HG03045 (cell line): ENCODE measurements around the gene INIP.

Source experiments
- ATAC-seq: cut with Tn5 transposase; IDR thresholded peaks from one replicate; pipeline ENCODE4 v1.9.1; 2021; ENCODE audit warnings: mild to moderate bottlenecking, moderate library complexity; ENCODE audit not compliant: unreplicated experiment

The INIP gene, protein sequence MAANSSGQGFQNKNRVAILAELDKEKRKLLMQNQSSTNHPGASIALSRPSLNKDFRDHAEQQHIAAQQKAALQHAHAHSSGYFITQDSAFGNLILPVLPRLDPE

GRCh38 chr9:112717661-112718331 lies at the start of gene INIP:
INIP (minus strand) TSS chr9:112718117; CDS start chr9:112716485, 1,632 bp downstream.
- peak; percentile 97 for ATAC-seq

GRCh38 chr9:112765281-112765680 lies 47.4 kb upstream of the INIP start:
- no peak for ATAC-seq

DNA sequence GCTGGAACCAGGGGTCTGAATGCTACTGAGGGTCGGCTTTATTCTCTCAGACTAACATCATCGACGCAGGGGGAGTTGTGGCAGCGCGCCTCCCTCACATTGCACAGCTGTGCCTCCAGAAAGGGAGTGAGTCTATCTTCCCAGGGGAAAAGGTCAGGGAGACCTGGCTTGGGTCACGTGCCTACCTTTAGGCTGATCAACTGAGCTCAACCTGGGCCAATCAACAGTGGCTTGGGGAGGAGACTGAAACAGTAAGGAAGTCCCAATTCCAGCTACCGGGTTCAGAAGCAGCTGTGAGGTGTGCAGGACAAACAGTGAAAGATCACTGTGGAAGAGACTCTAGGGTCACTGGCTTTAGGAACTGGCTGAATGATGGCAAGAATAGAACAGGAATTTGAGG lies 46.9 kb upstream of the INIP start:
- no peak for ATAC-seq

- no peak for ATAC-seq
Measured at GRCh38 chr9:112764344-112764743, 46.4 kb upstream of the INIP start.

GRCh38 chr9:112762726-112763518 lies 45.0 kb upstream of the INIP start:
- no peak for ATAC-seq

DNA sequence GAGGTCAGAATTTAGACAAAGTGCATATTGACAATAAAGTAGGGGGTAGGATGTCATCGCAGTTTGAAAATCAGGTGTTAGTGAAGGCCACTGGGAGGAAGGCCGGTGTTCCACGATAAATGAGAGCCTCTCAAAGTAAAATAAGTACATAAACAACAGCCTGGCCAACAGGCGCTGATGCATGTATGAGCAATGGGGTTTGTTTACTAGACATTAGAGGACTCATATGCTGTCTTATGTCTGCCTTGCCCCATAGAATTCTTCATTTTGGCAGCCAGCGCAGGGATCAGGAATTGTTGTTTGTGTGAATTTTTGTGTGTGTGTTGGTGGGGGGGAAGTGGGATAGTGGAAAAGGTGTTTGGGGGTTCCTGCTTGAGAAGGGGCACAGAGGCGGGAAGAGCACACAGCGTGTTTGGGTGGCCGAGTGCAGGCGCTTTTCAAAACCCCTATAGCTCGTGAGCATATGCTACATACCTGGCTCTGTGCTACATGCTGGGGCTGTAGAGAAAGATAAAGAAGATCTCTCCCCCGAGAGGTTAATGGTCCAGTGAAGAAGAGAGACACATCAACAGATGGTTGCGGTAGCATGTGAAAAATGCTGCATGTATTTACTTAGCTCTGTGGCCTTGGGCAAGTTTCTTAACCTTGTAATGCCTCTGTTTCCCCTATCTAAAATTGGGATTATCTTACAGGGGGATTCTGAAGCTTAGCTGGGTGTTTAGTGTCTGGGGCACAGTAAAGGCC lies 44.2 kb upstream of the INIP start:
- ATAC-seq = no peak

GRCh38 chr9:112760821-112761220 lies 42.9 kb upstream of the INIP start:
- ATAC-seq = no peak

DNA sequence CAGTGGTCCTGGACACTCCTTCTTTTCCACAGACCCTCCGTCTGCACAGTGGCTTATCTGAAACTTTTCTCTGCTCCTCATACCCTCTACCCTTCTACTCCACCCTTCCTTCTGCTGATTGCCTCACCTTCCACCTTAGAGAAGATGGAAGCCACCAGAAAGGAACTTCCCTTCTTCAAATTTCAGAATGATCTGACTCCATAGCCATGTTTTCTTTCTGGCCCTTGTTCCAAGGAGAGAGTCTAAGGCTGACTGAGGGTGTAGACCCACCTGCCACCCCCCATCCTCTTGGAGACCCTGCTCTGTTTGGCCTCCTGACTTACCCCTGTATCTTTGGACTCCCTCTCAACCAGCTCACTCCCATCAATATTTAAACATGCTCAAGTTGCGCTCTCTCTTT lies 40.0 kb upstream of the INIP start:
- no peak for ATAC-seq

GRCh38 chr9:112757282-112757883 lies 39.5 kb upstream of the INIP start:
- ATAC-seq = no peak

- ATAC-seq = no peak
Measured at GRCh38 chr9:112755675-112756074, 37.8 kb upstream of the INIP start.

- no peak for ATAC-seq
Measured at GRCh38 chr9:112755016-112755427, 37.1 kb upstream of the INIP start.

DNA sequence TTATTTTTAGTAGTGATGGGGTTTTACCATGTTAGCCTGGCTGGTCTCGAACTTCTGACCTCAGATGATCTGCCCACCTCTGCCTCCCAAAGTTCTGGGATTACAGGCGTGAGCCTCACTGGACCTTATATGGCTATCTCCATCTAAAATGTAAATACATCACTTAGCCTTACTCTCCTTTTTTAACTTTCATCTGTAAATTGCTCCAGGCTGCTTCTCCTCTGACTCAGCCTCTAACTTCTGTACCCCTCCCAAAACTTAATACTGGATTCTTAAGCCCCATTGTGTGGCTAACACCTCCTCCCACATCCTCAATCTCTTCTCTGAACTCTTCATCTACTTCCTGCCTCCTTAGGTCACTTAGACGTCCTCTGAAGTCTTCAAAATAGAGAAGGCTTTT lies 36.7 kb upstream of the INIP start:
- ATAC-seq = no peak

GRCh38 chr9:112753725-112754124 lies 35.8 kb upstream of the INIP start:
- no peak for ATAC-seq

GRCh38 chr9:112752334-112753125 lies 34.6 kb upstream of the INIP start:
- no peak for ATAC-seq

DNA sequence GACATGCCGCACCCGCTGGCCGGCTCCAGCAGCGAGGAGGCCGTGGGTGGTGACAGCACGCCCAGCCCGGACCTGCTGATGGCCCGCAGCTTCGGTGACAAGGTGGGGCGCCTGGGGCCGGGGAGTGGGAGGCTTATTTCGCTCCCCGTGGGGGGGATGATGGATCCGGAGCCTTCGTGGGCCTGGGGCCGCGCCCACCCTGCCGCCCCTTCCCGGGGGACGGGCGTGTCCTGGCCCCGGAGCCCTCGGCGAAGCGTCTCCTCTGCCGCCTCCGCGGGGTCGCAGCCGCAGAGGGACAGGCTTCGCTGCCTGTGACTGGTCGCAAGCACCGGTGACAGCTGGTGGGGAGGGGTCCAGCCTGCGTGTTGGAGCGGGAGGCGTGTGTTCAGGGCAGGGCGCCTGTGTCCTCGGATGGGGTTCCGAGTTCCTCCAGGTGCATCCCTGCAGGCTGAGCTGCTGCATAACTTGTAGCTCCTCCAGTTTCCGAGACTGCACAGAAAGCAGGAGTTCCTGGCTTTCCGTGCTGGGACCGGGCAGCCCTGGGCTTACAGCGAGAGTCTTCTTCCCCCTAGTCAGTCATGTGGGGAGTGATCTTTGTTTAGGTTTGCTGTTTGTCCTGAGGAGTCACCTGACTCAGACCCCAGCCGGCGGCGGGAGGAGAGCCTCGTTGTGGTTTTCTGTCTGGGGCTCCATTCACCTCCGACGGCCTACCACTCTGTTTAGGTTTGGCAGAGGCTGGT lies 33.3 kb upstream of the INIP start:
- ATAC-seq = peak; percentile 30

GRCh38 chr9:112750764-112751055 lies 32.8 kb upstream of the INIP start:
- peak; percentile 40 for ATAC-seq

DNA sequence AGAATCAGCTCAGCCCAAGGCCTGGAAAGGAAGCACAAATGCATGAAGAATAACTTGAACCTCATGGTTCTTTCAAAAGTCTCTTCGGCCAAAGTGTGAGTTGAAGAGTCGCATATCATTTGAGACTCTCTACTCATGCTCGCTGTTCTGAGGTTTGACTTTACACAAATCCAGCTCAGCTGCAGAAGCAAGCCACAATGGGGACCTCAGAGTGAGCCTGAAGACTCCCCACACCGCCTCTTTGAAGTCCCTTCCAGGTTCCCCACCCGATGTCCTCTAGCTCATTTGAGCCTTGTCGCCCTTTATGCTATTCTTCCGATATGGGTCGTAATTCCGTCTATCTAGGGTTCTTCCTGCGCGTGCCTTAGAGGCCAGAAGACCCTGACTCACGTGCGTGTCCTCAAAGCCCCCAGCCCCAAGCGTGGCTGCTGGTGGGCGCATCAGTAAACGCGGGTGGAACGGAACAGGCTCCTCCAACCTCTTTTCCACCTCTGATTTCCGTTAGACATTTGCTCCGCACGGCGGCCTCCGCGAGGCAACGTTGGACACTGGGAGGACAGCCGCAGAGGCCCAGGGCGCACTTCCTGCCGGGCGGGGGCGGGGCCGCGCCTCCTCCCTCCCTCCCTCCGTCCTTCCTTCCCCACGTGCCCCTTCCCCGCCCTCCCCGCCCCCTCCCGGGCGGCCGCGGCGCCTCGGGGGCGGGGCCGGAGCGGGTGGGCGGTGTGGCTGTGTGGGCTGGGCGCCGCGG lies 32.3 kb upstream of the INIP start, which contains the start of gene SNX30:
Gene SNX30 (plus strand): TSS at position 745 of the 748 bp plus-strand sequence. CDS start 242 bp downstream, outside the sequence.
- ATAC-seq = peak; percentile 83

GRCh38 chr9:112747094-112747493 lies 29.2 kb upstream of the INIP start:
- no peak for ATAC-seq

DNA sequence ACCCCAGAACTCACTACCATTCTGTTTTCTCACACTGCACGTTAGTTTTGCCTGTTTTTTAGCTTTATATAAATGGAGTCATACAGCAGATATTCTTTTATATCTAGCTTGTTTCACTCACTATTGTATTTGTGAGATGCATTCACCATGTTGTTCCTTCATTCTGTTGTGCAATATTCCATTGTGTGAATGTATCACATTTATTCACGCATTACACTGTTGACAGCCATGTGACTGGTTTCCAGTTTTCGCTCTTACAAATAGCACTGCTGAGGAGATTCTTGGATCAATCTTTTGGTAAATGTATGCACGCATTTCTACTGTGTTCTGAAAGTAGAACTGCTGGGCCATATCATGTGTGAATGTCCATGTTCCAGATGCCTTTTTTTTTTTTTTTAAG lies 26.3 kb upstream of the INIP start:
- no peak for ATAC-seq
